Measurements from ENCODE around the gene ACTG1. TPM values are rescaled to one million over a fixed set of nuclear protein-coding genes. Genes with fewer than 3 reads are reported as not detected.
"Not testable (repeated sequence)": the region's sequence is repeated elsewhere in the genome, so short reads cannot be mapped to it uniquely, and the experiment has no call there.

ACTG1 gene
- total RNA-seq, 1 donor from 2014 or later: 1,228 TPM

DNA sequence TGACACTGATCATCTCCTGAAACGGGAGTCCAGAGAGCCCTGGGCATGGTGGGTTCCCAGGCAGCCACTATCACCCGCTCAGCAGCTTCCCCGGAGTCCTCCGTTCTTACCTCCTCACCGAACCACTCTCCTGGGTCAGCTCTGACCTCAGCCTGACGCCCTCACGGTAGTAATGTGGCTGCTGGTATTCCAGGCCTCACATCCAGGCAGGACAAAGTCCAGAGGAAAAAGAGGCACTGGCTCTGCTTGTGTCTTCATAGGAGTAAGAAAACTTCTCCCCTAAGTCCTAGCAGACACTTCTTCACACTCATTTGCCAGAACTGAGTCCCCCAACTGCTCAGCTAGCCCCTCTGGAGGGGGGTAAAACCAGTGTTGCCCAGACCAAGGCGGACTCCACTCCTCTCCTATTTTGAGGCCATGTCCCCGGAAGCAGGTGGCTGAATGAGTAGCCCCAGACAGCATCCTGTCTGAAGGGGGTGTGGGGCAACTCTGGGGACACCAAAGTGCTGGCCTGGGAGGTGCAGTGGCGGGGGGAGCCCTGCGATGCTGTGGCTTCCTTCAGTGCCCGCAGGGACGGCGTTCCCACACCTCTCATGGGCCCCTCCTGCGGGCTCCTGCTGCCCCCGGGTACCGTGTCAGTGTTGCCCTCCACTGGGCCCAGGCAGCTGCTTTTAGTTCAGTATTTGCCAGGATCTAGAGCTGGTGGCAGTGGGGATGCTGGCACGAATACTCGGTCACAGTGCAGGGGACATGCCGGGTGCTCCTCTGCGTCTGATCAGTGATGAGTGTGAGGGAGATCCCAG, 20.9 kb upstream of the ACTG1 start:
- H3K36me3 ChIP-seq: no peaks in the 10 kb centered on the region
- no peak overlapping the region for H3K4me3 ChIP-seq
- no peaks in the 10 kb centered on the region for H3K36me3 Mint-ChIP-seq
- peaks cover 3% of the 10 kb centered on the region for H3K4me1 ChIP-seq
- H3K4me1 Mint-ChIP-seq: peaks cover 7% of the 10 kb centered on the region
- no peak overlapping the region for H3K27ac ChIP-seq
- H3K27me3 ChIP-seq: peaks cover 53% of the 10 kb centered on the region
- H3K27ac Mint-ChIP-seq: no peak overlapping the region
- H3K9ac ChIP-seq: no peak overlapping the region
- H3K9me3 Mint-ChIP-seq: peaks cover 2% of the 10 kb centered on the region
- TF ChIP-seq EZH2 (IDR thresholded peaks at IDR 0.05): no peak
- no peak for TF ChIP-seq CTCF (IDR thresholded peaks at IDR 0.05)
- TF ChIP-seq EZH2phosphoT487 (IDR thresholded peaks at IDR 0.05): no peak
- H2AFZ ChIP-seq (replicated peaks): no peak overlapping the region
- no peaks in the 10 kb centered on the region for H3K9me3 ChIP-seq (ENCODE audit: low read depth)
- no peak for DNase-seq (ENCODE audit: low spot score)
- peaks cover 15% of the 10 kb centered on the region for H4K20me1 ChIP-seq (ENCODE audit: low read depth)
- H3K4me2 ChIP-seq: no peak overlapping the region
- H3K27me3 Mint-ChIP-seq (ENCODE audit: insufficient read depth, low read depth): peaks cover 6% of the 10 kb centered on the region
- H3K79me2 ChIP-seq (ENCODE audit: low read depth): no peaks in the 10 kb centered on the region
- peak overlapping the region; percentile 53 for H3K4me3 Mint-ChIP-seq
- no peaks in the 10 kb centered on the region for H3F3A ChIP-seq (ENCODE audit: low read depth)

- peaks cover 8% of the 10 kb centered on the region for H4K20me1 ChIP-seq (ENCODE audit: low read depth)
- no peak overlapping the region for H3K9ac ChIP-seq
- Mint-ChIP-seq H3K27me3 (ENCODE audit: insufficient read depth, low read depth) (peaks cover 6% of the 10 kb centered on the region), H3K36me3 (no peaks in the 10 kb centered on the region), H3K4me1 (peaks cover 3% of the 10 kb centered on the region), H3K9me3 (peaks cover 2% of the 10 kb centered on the region), H3K27ac (no peak overlapping the region), H3K4me3 (no peak overlapping the region)
- TF ChIP-seq CTCF (IDR thresholded peaks at IDR 0.05) (no peak), EZH2phosphoT487 (IDR thresholded peaks at IDR 0.05) (no peak), EZH2 (IDR thresholded peaks at IDR 0.05) (no peak)
- H3K9me3 ChIP-seq (ENCODE audit: low read depth): no peaks in the 10 kb centered on the region
- no peak for DNase-seq (ENCODE audit: low spot score)
- H3K4me2 ChIP-seq: no peak overlapping the region
- H3F3A ChIP-seq (ENCODE audit: low read depth): no peaks in the 10 kb centered on the region
- H3K36me3 ChIP-seq: no peaks in the 10 kb centered on the region
- H3K4me3 ChIP-seq: no peak overlapping the region
- H3K27ac ChIP-seq: no peak overlapping the region
- H3K79me2 ChIP-seq (ENCODE audit: low read depth): no peaks in the 10 kb centered on the region
- no peak overlapping the region for H2AFZ ChIP-seq (replicated peaks)
- H3K27me3 ChIP-seq: peaks cover 50% of the 10 kb centered on the region
- H3K4me1 ChIP-seq: peaks cover 3% of the 10 kb centered on the region
Observed at GRCh38 chr17:81532490-81533287, 20.1 kb upstream of the ACTG1 start.

DNA sequence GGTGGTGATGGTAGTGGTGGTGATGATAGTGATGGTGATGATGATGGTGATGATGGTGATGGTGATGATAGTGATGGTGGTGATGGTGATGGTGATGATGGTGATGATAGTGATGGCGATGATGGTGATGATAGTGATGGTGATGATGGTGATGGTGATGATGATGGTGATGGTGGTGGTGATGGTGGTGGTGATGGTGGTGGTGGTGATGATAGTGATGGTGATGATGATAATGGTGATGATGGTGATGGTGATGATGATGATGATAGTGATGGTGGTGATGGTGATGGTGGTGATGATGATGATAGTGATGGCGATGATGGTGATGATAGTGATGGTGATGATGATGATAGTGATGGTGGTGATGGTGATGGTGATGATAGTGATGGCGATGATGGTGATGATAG, 19.4 kb upstream of the ACTG1 start:
- not testable (repeated sequence) for H3K9me3 Mint-ChIP-seq; H3K4me1 ChIP-seq; H4K20me1 ChIP-seq (ENCODE audit: low read depth); H2AFZ ChIP-seq (replicated peaks); H3K79me2 ChIP-seq (ENCODE audit: low read depth); H3K4me1 Mint-ChIP-seq; H3F3A ChIP-seq (ENCODE audit: low read depth); H3K27ac Mint-ChIP-seq; H3K36me3 Mint-ChIP-seq; H3K9me3 ChIP-seq (ENCODE audit: low read depth); H3K27me3 Mint-ChIP-seq (ENCODE audit: insufficient read depth, low read depth); H3K4me3 Mint-ChIP-seq; H3K4me2 ChIP-seq; H3K27ac ChIP-seq; H3K4me3 ChIP-seq; DNase-seq (ENCODE audit: low spot score); H3K36me3 ChIP-seq; H3K9ac ChIP-seq
- H3K27me3 ChIP-seq: peaks cover 43% of the 10 kb centered on the region

- H3K4me2 ChIP-seq; H3K27ac Mint-ChIP-seq; H3K27ac ChIP-seq; H3K4me1 Mint-ChIP-seq; H3K4me3 ChIP-seq; H3K36me3 Mint-ChIP-seq; H3K9me3 ChIP-seq (ENCODE audit: low read depth); H3K9me3 Mint-ChIP-seq; H3F3A ChIP-seq (ENCODE audit: low read depth); H3K4me3 Mint-ChIP-seq; H3K4me1 ChIP-seq; H3K27me3 Mint-ChIP-seq (ENCODE audit: insufficient read depth, low read depth); H2AFZ ChIP-seq (replicated peaks); DNase-seq (ENCODE audit: low spot score); H3K79me2 ChIP-seq (ENCODE audit: low read depth); H4K20me1 ChIP-seq (ENCODE audit: low read depth); H3K9ac ChIP-seq; H3K36me3 ChIP-seq: not testable (repeated sequence)
- H3K27me3 ChIP-seq: peaks cover 33% of the 10 kb centered on the region
Observed at GRCh38 chr17:81531013-81531412, 18.4 kb upstream of the ACTG1 start.
